ENCODE measurements around the gene IGSF9. TPM values are rescaled to one million over a fixed set of nuclear protein-coding genes. Genes with fewer than 3 reads are reported as not detected.

IGSF9 gene
- total RNA-seq, 1 donor from 2014 or later: 36.4 TPM

DNA sequence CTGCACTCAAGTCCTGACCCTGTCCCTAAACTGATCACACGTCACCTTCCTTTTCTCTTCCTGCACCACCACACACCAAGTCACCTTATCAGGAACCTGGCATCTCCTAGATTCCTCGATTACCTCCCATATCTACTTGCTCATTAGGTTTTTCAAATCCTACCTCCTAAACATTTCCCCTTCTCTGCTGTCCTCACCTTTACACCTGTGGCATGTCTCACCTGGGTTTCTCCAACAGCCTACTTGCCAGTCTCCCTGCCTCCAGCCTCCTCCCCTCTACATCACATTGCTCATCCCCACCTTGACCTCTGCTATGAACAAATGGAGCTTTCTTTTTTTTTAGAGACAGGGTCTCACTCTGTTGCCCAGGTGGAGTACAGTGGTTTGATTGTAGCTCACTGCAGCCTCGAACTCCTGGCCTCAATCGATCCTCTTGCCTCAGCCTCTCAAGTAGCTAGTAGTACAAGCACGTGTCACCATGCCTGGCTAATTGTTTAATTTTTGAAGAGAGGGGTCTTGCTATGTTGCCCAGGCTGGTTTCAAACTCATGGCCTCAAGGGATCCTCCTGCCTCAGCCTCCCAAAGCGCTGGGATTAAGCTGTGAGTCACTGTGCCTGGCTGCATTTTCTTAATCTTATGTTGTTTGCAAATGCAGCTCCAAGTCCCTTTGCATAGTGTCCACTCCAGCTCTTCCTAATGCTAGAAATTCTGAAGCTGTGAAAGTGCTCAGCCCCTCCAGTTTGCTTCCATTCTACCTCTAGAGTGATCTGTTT, 6.3 kb downstream of the IGSF9 start:
- no peak for DNase-seq (ENCODE audit: extremely low spot score, unreplicated experiment)
- Mint-ChIP-seq H3K4me1 (ENCODE audit: unreplicated experiment) (peaks cover 57% of the 10 kb centered on the region), H3K9me3 (no peaks in the 10 kb centered on the region), H3K27me3 (no peaks in the 10 kb centered on the region), H3K36me3 (peaks cover 10% of the 10 kb centered on the region), H3K27ac (peak overlapping the region; percentile 17), H3K4me3 (no peak overlapping the region)
- TF ChIP-seq, protein P1, sequence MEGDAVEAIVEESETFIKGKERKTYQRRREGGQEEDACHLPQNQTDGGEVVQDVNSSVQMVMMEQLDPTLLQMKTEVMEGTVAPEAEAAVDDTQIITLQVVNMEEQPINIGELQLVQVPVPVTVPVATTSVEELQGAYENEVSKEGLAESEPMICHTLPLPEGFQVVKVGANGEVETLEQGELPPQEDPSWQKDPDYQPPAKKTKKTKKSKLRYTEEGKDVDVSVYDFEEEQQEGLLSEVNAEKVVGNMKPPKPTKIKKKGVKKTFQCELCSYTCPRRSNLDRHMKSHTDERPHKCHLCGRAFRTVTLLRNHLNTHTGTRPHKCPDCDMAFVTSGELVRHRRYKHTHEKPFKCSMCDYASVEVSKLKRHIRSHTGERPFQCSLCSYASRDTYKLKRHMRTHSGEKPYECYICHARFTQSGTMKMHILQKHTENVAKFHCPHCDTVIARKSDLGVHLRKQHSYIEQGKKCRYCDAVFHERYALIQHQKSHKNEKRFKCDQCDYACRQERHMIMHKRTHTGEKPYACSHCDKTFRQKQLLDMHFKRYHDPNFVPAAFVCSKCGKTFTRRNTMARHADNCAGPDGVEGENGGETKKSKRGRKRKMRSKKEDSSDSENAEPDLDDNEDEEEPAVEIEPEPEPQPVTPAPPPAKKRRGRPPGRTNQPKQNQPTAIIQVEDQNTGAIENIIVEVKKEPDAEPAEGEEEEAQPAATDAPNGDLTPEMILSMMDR (conservative IDR thresholded peaks at IDR 0.05): no peak

DNA sequence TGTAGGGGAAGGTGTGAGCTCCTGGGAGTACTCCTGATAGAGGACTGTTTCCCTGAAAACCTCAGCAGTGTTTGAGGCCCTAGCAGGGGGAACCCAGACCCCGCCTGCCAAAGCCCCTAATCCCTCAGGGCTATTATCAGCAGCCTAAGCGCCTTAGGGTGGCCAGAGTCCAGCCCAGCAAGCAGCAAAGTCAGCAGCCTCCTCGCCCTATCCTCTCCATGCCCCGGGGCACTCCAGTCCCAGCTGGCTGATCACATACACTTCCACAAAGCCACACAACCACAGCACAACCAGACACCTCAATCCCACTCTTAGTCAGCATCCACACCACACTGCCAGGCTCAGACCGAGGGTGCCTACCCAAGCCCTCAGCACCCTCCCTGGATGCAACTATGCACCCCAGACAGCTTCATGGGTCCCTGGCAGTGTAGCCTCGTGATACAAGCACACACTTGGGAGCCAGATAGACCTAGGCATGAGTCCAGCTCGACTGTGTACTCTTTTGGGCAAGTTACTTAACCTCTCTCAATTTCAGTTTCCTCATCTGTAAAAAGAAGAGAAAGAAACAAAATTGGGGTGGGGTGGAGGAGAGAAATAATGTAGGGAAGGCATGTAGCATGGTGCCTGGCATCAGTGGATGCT, 7.1 kb downstream of the IGSF9 start:
- peak overlapping the region; percentile 56 for H3K27ac Mint-ChIP-seq
- no peaks in the 10 kb centered on the region for H3K9me3 Mint-ChIP-seq
- no peaks in the 10 kb centered on the region for H3K27me3 Mint-ChIP-seq
- TF ChIP-seq, protein P1 (conservative IDR thresholded peaks at IDR 0.05): no peak
- H3K4me1 Mint-ChIP-seq (ENCODE audit: unreplicated experiment): peaks cover 55% of the 10 kb centered on the region
- no peak for DNase-seq (ENCODE audit: extremely low spot score, unreplicated experiment)
- H3K4me3 Mint-ChIP-seq: peak overlapping the region; percentile 64
- peaks cover 17% of the 10 kb centered on the region for H3K36me3 Mint-ChIP-seq

DNA sequence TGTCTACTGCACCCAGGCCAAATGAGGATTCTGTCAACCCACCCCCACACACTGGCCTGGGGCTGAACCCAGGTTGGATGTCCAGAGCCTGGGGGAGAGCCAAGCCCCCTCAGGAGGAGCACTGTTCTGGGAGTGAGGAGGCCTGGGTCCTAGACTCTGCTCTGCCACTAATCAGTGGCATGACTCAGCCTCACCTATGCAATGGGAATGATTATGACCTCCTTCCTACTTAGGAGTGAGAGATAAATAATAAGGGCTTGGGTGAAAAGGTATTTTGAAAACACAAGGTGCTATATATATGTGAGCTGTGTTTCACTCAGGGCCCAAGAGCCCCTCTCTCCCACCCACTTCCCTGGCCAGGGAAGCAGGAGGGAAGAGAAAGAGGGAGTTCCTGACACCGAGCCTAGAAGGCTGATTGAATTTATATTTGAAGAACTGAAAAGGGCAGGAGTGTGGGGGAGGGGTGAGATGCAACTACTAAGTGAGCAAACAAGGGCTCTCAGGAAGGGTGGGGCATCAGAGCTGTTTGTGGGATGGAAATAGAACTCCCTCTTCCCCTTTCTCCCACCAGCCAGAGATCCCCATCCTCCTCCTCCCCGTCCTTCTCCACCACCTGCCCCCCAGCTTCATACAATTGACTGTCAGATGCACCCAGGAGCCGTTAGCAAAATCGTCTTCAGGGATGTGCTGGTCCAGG, 8.2 kb downstream of the IGSF9 start:
- TF ChIP-seq, protein P1 (conservative IDR thresholded peaks at IDR 0.05): no peak
- no peaks in the 10 kb centered on the region for H3K9me3 Mint-ChIP-seq
- no peak for DNase-seq (ENCODE audit: extremely low spot score, unreplicated experiment)
- peak overlapping the region; percentile 20 for H3K4me3 Mint-ChIP-seq
- H3K27ac Mint-ChIP-seq: no peak overlapping the region
- H3K36me3 Mint-ChIP-seq: peaks cover 23% of the 10 kb centered on the region
- H3K27me3 Mint-ChIP-seq: no peaks in the 10 kb centered on the region
- H3K4me1 Mint-ChIP-seq (ENCODE audit: unreplicated experiment): peaks cover 47% of the 10 kb centered on the region

DNA sequence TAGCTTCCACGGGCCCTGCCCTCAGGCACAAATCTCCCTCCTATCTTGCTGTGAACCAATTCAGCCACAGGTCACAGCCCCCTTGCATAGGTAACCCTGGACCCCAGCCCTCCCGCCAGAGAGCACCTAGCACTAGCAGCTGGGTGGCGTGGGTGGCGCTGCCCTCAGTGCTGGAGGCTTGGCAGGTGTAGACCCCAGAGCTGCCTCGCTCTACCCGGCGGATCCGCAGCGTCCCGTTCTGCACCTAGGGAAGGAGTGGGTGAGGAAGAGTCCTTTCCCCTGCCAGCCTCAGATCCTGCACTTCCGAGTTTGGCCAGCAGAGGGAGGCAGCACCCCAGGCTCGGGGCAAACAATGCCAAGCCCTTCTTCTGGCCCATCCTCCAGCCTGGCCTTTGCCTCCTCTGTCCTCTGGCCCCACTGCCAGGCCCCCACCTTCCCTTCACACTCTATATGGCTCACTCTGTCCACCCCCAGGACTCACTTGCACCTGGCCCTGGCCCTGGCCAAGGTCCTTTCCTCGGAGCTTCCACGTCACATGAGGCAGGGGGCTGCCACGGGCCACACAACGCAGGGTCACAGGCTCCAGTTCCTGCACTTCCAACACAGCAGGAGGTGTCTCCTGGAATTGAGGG, 9.0 kb downstream of the IGSF9 start:
- Mint-ChIP-seq H3K4me3 (no peak overlapping the region), H3K27me3 (no peaks in the 10 kb centered on the region), H3K27ac (no peak overlapping the region), H3K9me3 (no peaks in the 10 kb centered on the region), H3K4me1 (ENCODE audit: unreplicated experiment) (peaks cover 40% of the 10 kb centered on the region), H3K36me3 (peaks cover 23% of the 10 kb centered on the region)
- TF ChIP-seq, protein P1 (conservative IDR thresholded peaks at IDR 0.05): peak; percentile 98
- DNase-seq (ENCODE audit: extremely low spot score, unreplicated experiment): peak; percentile 88

DNA sequence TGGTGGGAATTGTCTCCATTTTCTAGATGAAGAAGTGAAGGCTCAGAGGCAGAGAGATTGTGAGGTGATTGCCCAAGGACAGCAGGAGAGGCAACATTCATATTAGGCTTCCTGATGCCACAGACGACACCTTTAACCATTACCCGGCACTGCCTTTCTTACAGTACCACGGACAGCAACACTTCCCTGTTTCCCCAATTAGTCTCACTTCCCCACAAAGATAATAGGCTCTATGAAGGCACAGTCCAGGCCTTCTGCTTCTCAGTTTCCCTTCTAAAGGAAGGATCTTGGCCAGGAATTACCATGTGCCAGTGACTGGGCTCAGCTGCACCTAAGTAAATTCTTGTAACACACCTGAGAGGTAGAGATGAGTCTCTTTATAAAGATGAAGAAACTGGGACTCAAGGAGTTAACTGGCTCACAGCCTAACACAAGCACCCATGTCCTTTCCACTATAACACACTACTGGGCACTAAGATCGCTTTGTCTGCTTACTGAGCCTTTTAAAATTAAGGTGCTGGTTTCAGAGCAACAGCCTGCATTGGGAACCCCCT, 9.6 kb downstream of the IGSF9 start:
- peaks cover 34% of the 10 kb centered on the region for H3K4me1 Mint-ChIP-seq (ENCODE audit: unreplicated experiment)
- H3K4me3 Mint-ChIP-seq: no peak overlapping the region
- TF ChIP-seq, protein P1 (conservative IDR thresholded peaks at IDR 0.05): no peak

More for the DNA sequence above, 9.6 kb downstream of the IGSF9 start:
- DNase-seq (ENCODE audit: extremely low spot score, unreplicated experiment): no peak
- Mint-ChIP-seq H3K27me3 (no peaks in the 10 kb centered on the region), H3K9me3 (no peaks in the 10 kb centered on the region), H3K36me3 (peaks cover 19% of the 10 kb centered on the region), H3K27ac (no peak overlapping the region)
